Keratinocyte (primary cell): Measurements from ENCODE around the gene DNM2. TPM values are rescaled to one million over a fixed set of nuclear protein-coding genes. Genes with fewer than 3 reads are reported as not detected.

ENCODE experiments used
- DNase-seq: peaks from one replicate; pipeline ENCODE4 v3.0.0-alpha.2; 2011; ENCODE audit warnings: low read depth, missing footprints, low spot score
- FAIRE-seq: peaks from 2 replicates; lab custom pipeline; 2011; peaks lifted over from hg19 to GRCh38; lab: Jason Lieb, UNC
- H2AFZ ChIP-seq: 2 replicates; pipeline ENCODE4 v1.6.0; 2012; ENCODE audit warnings: low read length, control low read depth, inconsistent platforms; ENCODE audit not compliant: control insufficient read depth
- H3K27ac ChIP-seq: 2 replicates; pipeline ENCODE4 v1.5.1; 2011; ENCODE audit warnings: low read length; ENCODE audit not compliant: control insufficient read depth, insufficient read depth
- H3K27me3 ChIP-seq: 3 replicates; pipeline ENCODE4 v1.6.0; 2011; ENCODE audit warnings: low read length; ENCODE audit not compliant: control insufficient read depth, insufficient read depth; ENCODE audit errors: extremely low read depth
- H3K36me3 ChIP-seq, 2 experiments: 2 replicates in 1 of 2; 3 replicates in 1 of 2; pipeline ENCODE4 v1.5.1; 2011; ENCODE audit warnings: low read length in 2 of 2, mild to moderate bottlenecking in 1 of 2; ENCODE audit not compliant: control insufficient read depth in 2 of 2, insufficient read depth in 2 of 2; ENCODE audit errors: extremely low read depth in 1 of 2
- H3K4me1 ChIP-seq: 3 replicates; pipeline ENCODE4 v1.5.1; 2011; ENCODE audit warnings: low read length; ENCODE audit not compliant: control insufficient read depth, insufficient read depth; ENCODE audit errors: extremely low read depth
- H3K4me2 ChIP-seq: 3 replicates; pipeline ENCODE4 v1.6.0; 2011; ENCODE audit warnings: low read depth, low read length; ENCODE audit not compliant: control insufficient read depth, insufficient read depth; ENCODE audit errors: extremely low read depth
- H3K4me3 ChIP-seq, 3 experiments: fragments of 200-600 bp in 1 of 3; sonication (generic) in 1 of 3; 2 replicates in 2 of 3; 3 replicates in 1 of 3; pipeline ENCODE4 v1.5.1; 2011 to 2016; ENCODE audit warnings: low read length in 3 of 3, mild to moderate bottlenecking in 3 of 3, control low read depth in 2 of 3, inconsistent platforms in 1 of 3, low read depth in 1 of 3, mixed read lengths in 1 of 3, mixed run types in 1 of 3, moderate library complexity in 1 of 3; ENCODE audit not compliant: control insufficient read depth in 2 of 3, insufficient read depth in 2 of 3; ENCODE audit errors: extremely low read depth in 1 of 3
- H3K79me2 ChIP-seq: 2 replicates; pipeline ENCODE4 v1.6.0; 2012; ENCODE audit warnings: low read length; ENCODE audit not compliant: control insufficient read depth, insufficient read depth
- H3K9ac ChIP-seq: 3 replicates; pipeline ENCODE4 v1.6.0; 2011; ENCODE audit warnings: low read length; ENCODE audit not compliant: control insufficient read depth, insufficient read depth; ENCODE audit errors: extremely low read depth
- H3K9me1 ChIP-seq: 3 replicates; pipeline ENCODE4 v1.6.0; 2011; ENCODE audit warnings: low read length; ENCODE audit not compliant: control insufficient read depth, insufficient read depth; ENCODE audit errors: extremely low read depth
- H3K9me3 ChIP-seq: 2 replicates; pipeline ENCODE4 v1.5.1; 2012; ENCODE audit warnings: low read depth, low read length; ENCODE audit not compliant: control insufficient read depth
- H4K20me1 ChIP-seq: 3 replicates; pipeline ENCODE4 v1.6.0; 2011; ENCODE audit warnings: low read length; ENCODE audit not compliant: control insufficient read depth, insufficient read depth; ENCODE audit errors: extremely low read depth
- CTCF ChIP-seq, 3 experiments: IDR thresholded peaks in 1 of 3; conservative IDR thresholded peaks in 1 of 3; optimal IDR thresholded peaks in 1 of 3; 2 replicates in 2 of 3; 3 replicates in 1 of 3; pipeline versions ENCODE3 to v1.5.1; 2011; ENCODE audit warnings: low read length in 3 of 3, mild to moderate bottlenecking in 3 of 3, moderate library complexity in 2 of 3, control low read depth in 1 of 3, inconsistent platforms in 1 of 3; ENCODE audit not compliant: insufficient read depth in 2 of 3; ENCODE audit errors: extremely low read depth in 1 of 3
- EZH2 ChIP-seq: IDR thresholded peaks from one replicate; pipeline ENCODE4 v1.6.1; 2012; ENCODE audit warnings: inconsistent platforms, mild to moderate bottlenecking, low read length, moderate library complexity
- dilution Hi-C: fragments of 300-500 bp; cut with MboI; formaldehyde crosslinking; loops from one replicate; pipeline ENCODE4 v1.7.0; 2020; ENCODE audit warnings: low sequenced_read_pairs; ENCODE audit not compliant: extremely low pct_ligation_motif_present
- polyA plus RNA-seq, 5 experiments: library from polyadenylated mRNA; depleted of rRNA in 3 of 5; stranded (reverse) in 3 of 5; stranded (forward) in 1 of 5; unstranded in 1 of 5; fragments of >200 nt; gene quantifications; 1 replicate in 1 of 5; 2 replicates in 3 of 5; 3 replicates in 1 of 5; pipeline versions ENCODE4 v1.2.1 to v1.2.3, GENCODE V29; 2011 to 2012; ENCODE audit warnings: missing spikeins in 2 of 5, low read depth in 1 of 5, low replicate concordance in 1 of 5

Gene DNM2
- polyA plus RNA-seq, 1 donor (not counting 4 experiments of a cell fraction or from before 2014, with no cell fraction given) = 60.1 TPM

DNA sequence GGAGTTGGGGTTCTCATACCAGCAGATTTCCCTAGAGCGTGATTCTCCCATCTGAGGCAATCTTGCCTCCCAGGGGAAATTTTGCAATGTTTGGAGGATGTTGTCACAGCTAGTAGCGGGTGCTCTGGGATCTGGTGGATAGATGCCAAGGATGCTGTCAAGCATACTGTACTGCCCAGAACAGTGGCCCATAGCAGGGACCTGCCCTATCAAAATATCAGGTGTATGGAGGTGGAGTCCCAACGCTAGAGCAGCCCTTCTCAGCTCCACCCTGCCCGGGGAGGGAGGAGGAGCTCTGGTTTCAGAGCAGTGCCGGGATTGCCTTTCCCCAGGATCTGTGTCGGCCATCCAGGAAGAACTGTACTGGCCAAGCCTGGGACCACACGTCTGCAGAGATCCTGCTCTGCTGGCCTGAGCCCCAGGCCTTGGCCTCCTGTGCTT is 27.5 kb upstream of the DNM2 start:
- peaks cover 40 to 52% of the 10 kb centered on the region in 2 experiments for H3K36me3 ChIP-seq
- H4K20me1 ChIP-seq = peaks cover 23% of the 10 kb centered on the region
- FAIRE-seq = no peak
- H3K4me2 ChIP-seq = no peak overlapping the region
- H3K9me3 ChIP-seq = no peaks in the 10 kb centered on the region
- H3K27ac ChIP-seq = no peak overlapping the region
- dilution Hi-C loops = no loop called here
- no peaks in the 10 kb centered on the region for H3K9me1 ChIP-seq
- no peak for DNase-seq
- peaks cover 8% of the 10 kb centered on the region for H3K79me2 ChIP-seq
- no peaks in the 10 kb centered on the region for H3K27me3 ChIP-seq
- no peak overlapping the region for H2AFZ ChIP-seq
- TF ChIP-seq CTCF (optimal IDR thresholded peaks at IDR 0.05 in 1 of 3, IDR thresholded peaks at IDR 0.05 in 1 of 3, conservative IDR thresholded peaks at IDR 0.05 in 1 of 3; ENCODE audit: extremely low read depth in 1 of 3, insufficient read depth in 2 of 3, low read length in 3 of 3) (no peak), EZH2 (no peak)
- H3K4me1 ChIP-seq = peaks cover 8% of the 10 kb centered on the region
- H3K4me3 ChIP-seq = no peak overlapping the region
- H3K9ac ChIP-seq = no peak overlapping the region

DNA sequence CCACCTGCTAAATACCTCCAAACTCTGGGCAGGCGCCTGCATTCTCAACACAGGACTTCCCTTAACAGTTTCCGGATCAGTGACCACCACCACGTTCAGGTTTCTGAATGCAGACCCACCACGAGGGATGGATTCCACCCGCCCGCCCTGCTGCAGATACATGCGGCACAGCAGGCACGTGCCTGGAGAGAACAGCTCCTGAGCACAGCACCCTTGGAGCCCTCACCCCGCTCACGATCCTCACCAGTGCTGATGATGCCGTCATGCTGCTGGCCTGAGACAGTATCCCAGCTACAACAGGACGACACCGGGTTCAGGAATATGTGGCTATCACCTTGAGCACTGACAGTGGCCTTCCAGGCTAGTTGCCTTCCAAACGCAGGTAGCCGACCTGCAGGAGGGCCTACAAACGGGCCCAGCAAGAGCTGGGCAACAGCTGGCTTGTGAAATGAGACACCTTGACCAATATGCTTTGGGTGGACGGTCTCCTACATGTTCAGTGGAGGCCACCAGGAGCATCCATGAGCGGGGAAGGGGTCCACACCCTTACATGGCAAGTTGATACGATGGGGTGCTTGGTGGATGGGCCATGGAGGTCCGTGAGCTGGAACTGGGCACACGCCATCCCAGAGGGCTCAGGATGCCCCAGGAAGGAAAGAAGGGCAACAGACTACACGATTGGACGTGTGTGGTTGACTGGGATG is 26.5 kb upstream of the DNM2 start:
- Histone ChIP-seq H3K36me3 (peaks cover 40 to 48% of the 10 kb centered on the region in 2 experiments), H3K9me1 (no peaks in the 10 kb centered on the region), H3K27me3 (no peaks in the 10 kb centered on the region), H4K20me1 (peaks cover 26% of the 10 kb centered on the region), H3K9ac (no peak overlapping the region), H3K79me2 (peaks cover 5% of the 10 kb centered on the region), H2AFZ (no peak overlapping the region), H3K27ac (no peak overlapping the region), H3K4me1 (peaks cover 12% of the 10 kb centered on the region), H3K4me3 (no peak overlapping the region), H3K4me2 (no peak overlapping the region), H3K9me3 (no peaks in the 10 kb centered on the region)
- TF ChIP-seq CTCF (optimal IDR thresholded peaks at IDR 0.05 in 1 of 3, IDR thresholded peaks at IDR 0.05 in 1 of 3, conservative IDR thresholded peaks at IDR 0.05 in 1 of 3; ENCODE audit: extremely low read depth in 1 of 3, insufficient read depth in 2 of 3, low read length in 3 of 3) (no peak), EZH2 (no peak)
- DNase-seq (no peak), FAIRE-seq (no peak)
- dilution Hi-C loops = no loop called here
